ENCODE data around the gene SLC8A3. TPM values are rescaled to one million over a fixed set of nuclear protein-coding genes. Genes with fewer than 3 reads are reported as not detected.
A peak's percentile ranks its signal among the peaks of the same experiment; 100 is the strongest.

The SLC8A3 gene
- total RNA-seq, 2 experiments from 2014 or later: 0.57 to 0.58 TPM

- DNase-seq: no peak
- H3K4me3 Mint-ChIP-seq: no peak overlapping the region
- H3K27me3 Mint-ChIP-seq: peaks cover 6% of the 10 kb centered on the region
- no peak for ATAC-seq
- H3K27ac Mint-ChIP-seq: no peak overlapping the region
- ChIA-PET CTCF (interaction anchor here (0.8 to 1.4 kb wide), 3 partner anchors 19 to 40 kb away, joined by 3 to 4 read pairs (median 4); no protein-coding TSS in a partner anchor), POLR2A (no interaction called here)
- intact Hi-C loops (cut with DNase I, micrococcal nuclease): no loop called here
- H3K36me3 Mint-ChIP-seq (ENCODE audit: low read depth): no peaks in the 10 kb centered on the region
- H3K4me1 Mint-ChIP-seq: no peaks in the 10 kb centered on the region
- no peaks in the 10 kb centered on the region for H3K9me3 Mint-ChIP-seq (ENCODE audit: low read depth)
Observed at GRCh38 chr14:70034257-70034656, 154.5 kb downstream of the SLC8A3 start.

GRCh38 chr14:70033561-70033960 is 155.2 kb downstream of the SLC8A3 start:
- H3K27ac Mint-ChIP-seq: no peak overlapping the region
- H3K4me3 Mint-ChIP-seq: no peak overlapping the region
- CTCF ChIA-PET: interaction anchor here (0.8 to 2.0 kb wide), 4 partner anchors 20 to 215 kb away, joined by 3 to 7 read pairs (median 4); no protein-coding TSS in a partner anchor
- no peaks in the 10 kb centered on the region for H3K4me1 Mint-ChIP-seq
- H3K36me3 Mint-ChIP-seq (ENCODE audit: low read depth): no peaks in the 10 kb centered on the region
- no peak for DNase-seq
- intact Hi-C loops (cut with DNase I, micrococcal nuclease): no loop called here
- POLR2A ChIA-PET: no interaction called here
- no peak for ATAC-seq
- peaks cover under 1% of the 10 kb centered on the region for H3K27me3 Mint-ChIP-seq
- no peaks in the 10 kb centered on the region for H3K9me3 Mint-ChIP-seq (ENCODE audit: low read depth)

GRCh38 chr14:70033116-70033515 is 155.6 kb downstream of the SLC8A3 start:
- Mint-ChIP-seq H3K36me3 (ENCODE audit: low read depth) (no peaks in the 10 kb centered on the region), H3K27me3 (no peaks in the 10 kb centered on the region)
- POLR2A ChIA-PET: no interaction called here

GRCh38 chr14:70032447-70032846 is 156.3 kb downstream of the SLC8A3 start:
- Mint-ChIP-seq H3K36me3 (ENCODE audit: low read depth) (no peaks in the 10 kb centered on the region), H3K27ac (no peak overlapping the region), H3K4me3 (no peak overlapping the region), H3K4me1 (no peaks in the 10 kb centered on the region), H3K9me3 (ENCODE audit: low read depth) (no peaks in the 10 kb centered on the region), H3K27me3 (no peaks in the 10 kb centered on the region)
- no peak for ATAC-seq
- no peak for DNase-seq
- intact Hi-C loops (cut with DNase I, micrococcal nuclease): no loop called here
- ChIA-PET CTCF (interaction anchor here (0.6 to 2.0 kb wide), 3 partner anchors 211 to 763 kb away, joined by 3 to 7 read pairs (median 4); no protein-coding TSS in a partner anchor), POLR2A (no interaction called here)

More at GRCh38 chr14:70033116-70033515, 155.6 kb downstream of the SLC8A3 start:
- CTCF ChIA-PET: interaction anchor here (1.0 to 2.0 kb wide), 3 partner anchors 20 to 215 kb away, joined by 3 to 7 read pairs (median 4); no protein-coding TSS in a partner anchor
- DNase-seq (no peak), ATAC-seq (no peak)
- Mint-ChIP-seq H3K9me3 (ENCODE audit: low read depth) (no peaks in the 10 kb centered on the region), H3K4me1 (no peaks in the 10 kb centered on the region), H3K27ac (no peak overlapping the region), H3K4me3 (no peak overlapping the region)
- intact Hi-C loops (cut with DNase I, micrococcal nuclease): no loop called here

- no peak overlapping the region for H3K4me3 Mint-ChIP-seq
- no peaks in the 10 kb centered on the region for H3K27me3 Mint-ChIP-seq
- ChIA-PET CTCF (interaction anchor here (0.6 to 2.0 kb wide), 4 partner anchors 155 to 764 kb away, joined by 3 to 7 read pairs (median 4); no protein-coding TSS in a partner anchor), POLR2A (no interaction called here)
- H3K9me3 Mint-ChIP-seq (ENCODE audit: low read depth): no peaks in the 10 kb centered on the region
- intact Hi-C loops (cut with DNase I, micrococcal nuclease): no loop called here
- no peaks in the 10 kb centered on the region for H3K36me3 Mint-ChIP-seq (ENCODE audit: low read depth)
- no peak for ATAC-seq
- no peak overlapping the region for H3K27ac Mint-ChIP-seq
- DNase-seq: no peak
- H3K4me1 Mint-ChIP-seq: no peaks in the 10 kb centered on the region
Observed at GRCh38 chr14:70032016-70032415, 156.7 kb downstream of the SLC8A3 start.

- peaks cover 2% of the 10 kb centered on the region for H3K27me3 Mint-ChIP-seq
- intact Hi-C loops (cut with DNase I, micrococcal nuclease): loop anchor here (5.0 to 10.0 kb wide), 4 partner anchors 152 to 455 kb away; partner anchors contain the start of genes CCDC177 (in 1 of the 2) and SMOC1 (in 1 of the 2)
- no peaks in the 10 kb centered on the region for H3K4me1 Mint-ChIP-seq
- H3K36me3 Mint-ChIP-seq (ENCODE audit: low read depth): no peaks in the 10 kb centered on the region
- DNase-seq (no peak), ATAC-seq (no peak)
- ChIA-PET POLR2A (interaction anchor here (0.6 kb wide), 1 partner anchor 23 kb away, joined by 4 read pairs; no protein-coding TSS in a partner anchor), CTCF (interaction anchor here (0.9 to 2.4 kb wide), 7 partner anchors 8 to 299 kb away, joined by 3 to 21 read pairs (median 10); no protein-coding TSS in a partner anchor)
- H3K4me3 Mint-ChIP-seq: no peak overlapping the region
- H3K9me3 Mint-ChIP-seq (ENCODE audit: low read depth): no peaks in the 10 kb centered on the region
- no peak overlapping the region for H3K27ac Mint-ChIP-seq
Observed at GRCh38 chr14:70029296-70030132, 159.2 kb downstream of the SLC8A3 start.

GRCh38 chr14:70027785-70028428 is 160.8 kb downstream of the SLC8A3 start:
- ChIA-PET POLR2A (no interaction called here), CTCF (interaction anchor here (0.6 to 2.4 kb wide), 42 partner anchors 10 to 565 kb away, joined by 3 to 43 read pairs (median 4); no protein-coding TSS in a partner anchor)
- Mint-ChIP-seq H3K27ac (no peak overlapping the region), H3K4me1 (no peaks in the 10 kb centered on the region), H3K4me3 (no peak overlapping the region), H3K36me3 (ENCODE audit: low read depth) (no peaks in the 10 kb centered on the region), H3K27me3 (peaks cover 2% of the 10 kb centered on the region), H3K9me3 (ENCODE audit: low read depth) (no peaks in the 10 kb centered on the region)
- intact Hi-C loops (cut with DNase I, micrococcal nuclease): loop anchor here (1.0 to 10.0 kb wide), 6 partner anchors 151 to 453 kb away; partner anchors contain the start of genes CCDC177 (in 1 of the 2) and SMOC1 (in 1 of the 2)
- ATAC-seq (peak; percentile 68), DNase-seq (peak; percentile 84)

GRCh38 chr14:70023871-70024270 is 164.9 kb downstream of the SLC8A3 start:
- intact Hi-C loops (cut with DNase I, micrococcal nuclease): loop anchor here in 1 of 2 experiments (10.0 kb wide), 1 partner anchor 449 kb away; the partner anchor contains the start of gene CCDC177
- H3K36me3 Mint-ChIP-seq (ENCODE audit: low read depth): no peaks in the 10 kb centered on the region
- H3K9me3 Mint-ChIP-seq (ENCODE audit: low read depth): no peaks in the 10 kb centered on the region
- no peak overlapping the region for H3K27ac Mint-ChIP-seq
- ChIA-PET POLR2A (no interaction called here), CTCF (interaction anchor here (0.5 to 1.5 kb wide), 3 partner anchors 8 to 205 kb away, joined by 3 to 6 read pairs (median 3); no protein-coding TSS in a partner anchor)
- no peak overlapping the region for H3K4me3 Mint-ChIP-seq
- H3K4me1 Mint-ChIP-seq: peaks cover 2% of the 10 kb centered on the region
- DNase-seq: no peak
- H3K27me3 Mint-ChIP-seq: peaks cover 6% of the 10 kb centered on the region
- ATAC-seq: no peak

GRCh38 chr14:70022771-70023445 is 165.8 kb downstream of the SLC8A3 start:
- DNase-seq: no peak
- Mint-ChIP-seq H3K4me3 (no peak overlapping the region), H3K27ac (no peak overlapping the region), H3K9me3 (ENCODE audit: low read depth) (no peaks in the 10 kb centered on the region), H3K4me1 (peaks cover 11% of the 10 kb centered on the region), H3K36me3 (ENCODE audit: low read depth) (no peaks in the 10 kb centered on the region), H3K27me3 (peaks cover 7% of the 10 kb centered on the region)
- intact Hi-C loops (cut with DNase I, micrococcal nuclease): loop anchor here in 1 of 2 experiments (10.0 kb wide), 1 partner anchor 448 kb away; the partner anchor contains the start of gene CCDC177
- ATAC-seq: no peak
- CTCF ChIA-PET: no interaction called here
- POLR2A ChIA-PET: no interaction called here

GRCh38 chr14:70021548-70022220 is 167.1 kb downstream of the SLC8A3 start:
- peaks cover 11% of the 10 kb centered on the region for H3K27me3 Mint-ChIP-seq
- ChIA-PET CTCF (interaction anchor here (0.6 kb wide), 1 partner anchor 185 kb away, joined by 4 read pairs; no protein-coding TSS in a partner anchor), POLR2A (no interaction called here)
- H3K36me3 Mint-ChIP-seq (ENCODE audit: low read depth): no peaks in the 10 kb centered on the region
- H3K27ac Mint-ChIP-seq: no peak overlapping the region
- peaks cover 12% of the 10 kb centered on the region for H3K4me1 Mint-ChIP-seq
- no peaks in the 10 kb centered on the region for H3K9me3 Mint-ChIP-seq (ENCODE audit: low read depth)
- intact Hi-C loops (cut with DNase I, micrococcal nuclease): loop anchor here in 1 of 2 experiments (10.0 kb wide), 1 partner anchor 447 kb away; the partner anchor contains the start of gene CCDC177
- no peak for ATAC-seq
- no peak for DNase-seq
- no peak overlapping the region for H3K4me3 Mint-ChIP-seq
